Activated B cell treated with CpG ODN at 0.5 μM for 24 hours (primary cell): ENCODE measurements around the gene CLASP1. TPM values are rescaled to one million over a fixed set of nuclear protein-coding genes. Genes with fewer than 3 reads are reported as not detected.

Experiments
- ATAC-seq: fragments of 200-7000 bp; cut with Tn5 transposase; one replicate; pipeline ENCODE4 v1.10.0; 2021; ENCODE audit warnings: low read depth, mild to moderate bottlenecking, moderate library complexity
- CTCF ChIA-PET: fragments of 350-600 bp; sonication (Branson Sonifier 250); formaldehyde crosslinking; loops from one replicate; lab custom pipeline; 2021; ENCODE audit warnings: antibody characterized with exemption; lab: Charles Lee
- POLR2A ChIA-PET: fragments of 350-600 bp; sonication (Branson Sonifier 250); formaldehyde crosslinking; loops from one replicate; lab custom pipeline; 2021; ENCODE audit warnings: antibody characterized with exemption; lab: Charles Lee
- DNase-seq: peaks from one replicate; pipeline ENCODE4 v3.0.0; 2022
- H3K27ac Mint-ChIP-seq: one replicate; pipeline ENCODE4 v1.8.0; 2020; ENCODE audit warnings: mixed read lengths
- H3K27me3 Mint-ChIP-seq: one replicate; pipeline ENCODE4 v1.8.0; 2021; ENCODE audit warnings: mixed read lengths
- H3K36me3 Mint-ChIP-seq: one replicate; pipeline ENCODE4 v1.8.0; 2021; ENCODE audit warnings: low read depth, mixed read lengths
- H3K4me1 Mint-ChIP-seq: one replicate; pipeline ENCODE4 v1.8.0; 2021; ENCODE audit warnings: mixed read lengths
- H3K4me3 Mint-ChIP-seq: one replicate; pipeline ENCODE4 v1.8.0; 2020; ENCODE audit warnings: mild to moderate bottlenecking, mixed read lengths
- H3K9me3 Mint-ChIP-seq: one replicate; pipeline ENCODE4 v1.8.0; 2020; ENCODE audit warnings: mixed read lengths
- CTCF ChIP-seq: fragments of 200-600 bp; IDR thresholded peaks from one replicate; pipeline ENCODE4 v1.8.0; 2022; ENCODE audit warnings: antibody characterized with exemption, mild to moderate bottlenecking
- intact Hi-C: fragments of 100-400 bp; cut with micrococcal nuclease; formaldehyde crosslinking; loops from one replicate; pipeline ENCODE4 v1.15.1; 2024
- total RNA-seq: library from RNA; stranded (reverse); gene quantifications from 2 replicates; pipeline ENCODE4 v1.2.3, GENCODE V29; 2022

CLASP1 gene
- total RNA-seq, 1 donor from 2014 or later, result 65.0 TPM

- ATAC-seq, result no peak
- DNase-seq, result no peak
- Mint-ChIP-seq H3K4me3 (no peak overlapping the region), H3K36me3 (peaks cover 60% of the 10 kb centered on the region), H3K9me3 (no peaks in the 10 kb centered on the region), H3K27me3 (no peaks in the 10 kb centered on the region), H3K27ac (no peak overlapping the region), H3K4me1 (peaks cover 14% of the 10 kb centered on the region)
- ChIA-PET CTCF (no interaction called here), POLR2A (no interaction called here)
- intact Hi-C loops, result no loop called here
- no peak for TF ChIP-seq CTCF
Measured at GRCh38 chr2:121524685-121525425, 124.4 kb downstream of the CLASP1 start.

GRCh38 chr2:121521359-121521758 lies 127.9 kb downstream of the CLASP1 start:
- ChIA-PET POLR2A (interaction anchor here (2.9 kb wide), 1 partner anchor 9 kb away, joined by 19 read pairs; the partner anchor contains the start of gene RNU4ATAC), CTCF (no interaction called here)
- Mint-ChIP-seq H3K4me1 (no peaks in the 10 kb centered on the region), H3K27ac (no peak overlapping the region), H3K4me3 (no peak overlapping the region), H3K9me3 (no peaks in the 10 kb centered on the region), H3K27me3 (no peaks in the 10 kb centered on the region), H3K36me3 (peaks cover 69% of the 10 kb centered on the region)
- ATAC-seq (no peak), DNase-seq (no peak)
- no peak for TF ChIP-seq CTCF
- intact Hi-C loops, result no loop called here

GRCh38 chr2:121520641-121520994 lies 128.6 kb downstream of the CLASP1 start:
- Mint-ChIP-seq H3K4me1 (no peaks in the 10 kb centered on the region), H3K27ac (no peak overlapping the region), H3K4me3 (no peak overlapping the region), H3K9me3 (no peaks in the 10 kb centered on the region), H3K36me3 (peaks cover 67% of the 10 kb centered on the region), H3K27me3 (no peaks in the 10 kb centered on the region)
- TF ChIP-seq CTCF, result no peak
- intact Hi-C loops, result no loop called here
- CTCF ChIA-PET, result no interaction called here
- POLR2A ChIA-PET, result interaction anchor here (2.9 kb wide), 1 partner anchor 10 kb away, joined by 19 read pairs; the partner anchor contains the start of gene RNU4ATAC
- ATAC-seq (no peak), DNase-seq (no peak)

- H3K36me3 Mint-ChIP-seq, result peaks cover 69% of the 10 kb centered on the region
- DNase-seq (no peak), ATAC-seq (no peak)
- H3K27me3 Mint-ChIP-seq, result no peaks in the 10 kb centered on the region
- intact Hi-C loops, result no loop called here
- H3K27ac Mint-ChIP-seq, result no peak overlapping the region
- no peaks in the 10 kb centered on the region for H3K9me3 Mint-ChIP-seq
- ChIA-PET POLR2A (interaction anchor here (2.9 kb wide), 1 partner anchor 11 kb away, joined by 19 read pairs; the partner anchor contains the start of gene RNU4ATAC), CTCF (no interaction called here)
- no peak overlapping the region for H3K4me3 Mint-ChIP-seq
- no peaks in the 10 kb centered on the region for H3K4me1 Mint-ChIP-seq
- TF ChIP-seq CTCF, result no peak
Measured at GRCh38 chr2:121519732-121520640, 129.3 kb downstream of the CLASP1 start.

GRCh38 chr2:121519153-121519552 lies 130.1 kb downstream of the CLASP1 start:
- H3K4me1 Mint-ChIP-seq, result no peaks in the 10 kb centered on the region
- CTCF ChIA-PET, result no interaction called here
- no peak for DNase-seq
- H3K4me3 Mint-ChIP-seq, result no peak overlapping the region
- no peaks in the 10 kb centered on the region for H3K9me3 Mint-ChIP-seq
- TF ChIP-seq CTCF, result no peak
- intact Hi-C loops, result no loop called here
- H3K27ac Mint-ChIP-seq, result no peak overlapping the region
- peaks cover 72% of the 10 kb centered on the region for H3K36me3 Mint-ChIP-seq
- POLR2A ChIA-PET, result interaction anchor here (2.9 kb wide), 1 partner anchor 11 kb away, joined by 19 read pairs; the partner anchor contains the start of gene RNU4ATAC
- H3K27me3 Mint-ChIP-seq, result no peaks in the 10 kb centered on the region
- no peak for ATAC-seq
